ENCODE results near the gene RCC2.

DNA sequence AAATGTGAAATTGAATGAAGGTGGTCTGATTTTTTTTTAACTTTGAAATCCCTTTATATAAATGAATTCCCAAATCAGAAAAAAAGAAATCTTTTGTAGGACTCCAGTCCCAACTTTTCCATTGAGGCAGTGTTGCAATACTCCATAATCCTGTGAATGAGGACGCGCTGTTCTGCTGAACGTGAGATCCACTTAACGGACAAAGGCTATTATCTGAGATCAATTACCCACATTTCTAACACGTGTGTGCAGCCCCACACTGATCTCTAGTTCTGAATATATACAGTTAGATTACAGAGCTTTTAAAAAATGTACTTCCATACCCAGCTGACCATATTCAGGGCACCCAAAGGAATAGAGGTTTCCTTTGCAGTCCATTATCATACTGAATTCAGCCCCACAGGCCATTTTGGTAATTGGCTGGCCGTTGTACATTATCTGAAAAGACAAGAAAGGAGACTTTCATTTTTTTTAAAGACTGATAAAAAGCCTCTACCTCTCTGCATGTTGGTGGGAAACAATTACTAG, 19.0 kb downstream of the RCC2 start:
- TF ChIP-seq, protein P1, sequence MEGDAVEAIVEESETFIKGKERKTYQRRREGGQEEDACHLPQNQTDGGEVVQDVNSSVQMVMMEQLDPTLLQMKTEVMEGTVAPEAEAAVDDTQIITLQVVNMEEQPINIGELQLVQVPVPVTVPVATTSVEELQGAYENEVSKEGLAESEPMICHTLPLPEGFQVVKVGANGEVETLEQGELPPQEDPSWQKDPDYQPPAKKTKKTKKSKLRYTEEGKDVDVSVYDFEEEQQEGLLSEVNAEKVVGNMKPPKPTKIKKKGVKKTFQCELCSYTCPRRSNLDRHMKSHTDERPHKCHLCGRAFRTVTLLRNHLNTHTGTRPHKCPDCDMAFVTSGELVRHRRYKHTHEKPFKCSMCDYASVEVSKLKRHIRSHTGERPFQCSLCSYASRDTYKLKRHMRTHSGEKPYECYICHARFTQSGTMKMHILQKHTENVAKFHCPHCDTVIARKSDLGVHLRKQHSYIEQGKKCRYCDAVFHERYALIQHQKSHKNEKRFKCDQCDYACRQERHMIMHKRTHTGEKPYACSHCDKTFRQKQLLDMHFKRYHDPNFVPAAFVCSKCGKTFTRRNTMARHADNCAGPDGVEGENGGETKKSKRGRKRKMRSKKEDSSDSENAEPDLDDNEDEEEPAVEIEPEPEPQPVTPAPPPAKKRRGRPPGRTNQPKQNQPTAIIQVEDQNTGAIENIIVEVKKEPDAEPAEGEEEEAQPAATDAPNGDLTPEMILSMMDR (IDR thresholded peaks at IDR 0.05): no peak
- TF ChIP-seq POLR2AphosphoS5 (IDR thresholded peaks at IDR 0.05; ENCODE audit: low read depth, low read length): no peak
- no peak for TF ChIP-seq TCF7L2 (IDR thresholded peaks at IDR 0.05; ENCODE audit: low read depth, low read length)
- TF ChIP-seq SIN3A (IDR thresholded peaks at IDR 0.05; ENCODE audit: borderline replicate concordance, insufficient read depth, low read depth, low read length): no peak
- TF ChIP-seq, protein P2, sequence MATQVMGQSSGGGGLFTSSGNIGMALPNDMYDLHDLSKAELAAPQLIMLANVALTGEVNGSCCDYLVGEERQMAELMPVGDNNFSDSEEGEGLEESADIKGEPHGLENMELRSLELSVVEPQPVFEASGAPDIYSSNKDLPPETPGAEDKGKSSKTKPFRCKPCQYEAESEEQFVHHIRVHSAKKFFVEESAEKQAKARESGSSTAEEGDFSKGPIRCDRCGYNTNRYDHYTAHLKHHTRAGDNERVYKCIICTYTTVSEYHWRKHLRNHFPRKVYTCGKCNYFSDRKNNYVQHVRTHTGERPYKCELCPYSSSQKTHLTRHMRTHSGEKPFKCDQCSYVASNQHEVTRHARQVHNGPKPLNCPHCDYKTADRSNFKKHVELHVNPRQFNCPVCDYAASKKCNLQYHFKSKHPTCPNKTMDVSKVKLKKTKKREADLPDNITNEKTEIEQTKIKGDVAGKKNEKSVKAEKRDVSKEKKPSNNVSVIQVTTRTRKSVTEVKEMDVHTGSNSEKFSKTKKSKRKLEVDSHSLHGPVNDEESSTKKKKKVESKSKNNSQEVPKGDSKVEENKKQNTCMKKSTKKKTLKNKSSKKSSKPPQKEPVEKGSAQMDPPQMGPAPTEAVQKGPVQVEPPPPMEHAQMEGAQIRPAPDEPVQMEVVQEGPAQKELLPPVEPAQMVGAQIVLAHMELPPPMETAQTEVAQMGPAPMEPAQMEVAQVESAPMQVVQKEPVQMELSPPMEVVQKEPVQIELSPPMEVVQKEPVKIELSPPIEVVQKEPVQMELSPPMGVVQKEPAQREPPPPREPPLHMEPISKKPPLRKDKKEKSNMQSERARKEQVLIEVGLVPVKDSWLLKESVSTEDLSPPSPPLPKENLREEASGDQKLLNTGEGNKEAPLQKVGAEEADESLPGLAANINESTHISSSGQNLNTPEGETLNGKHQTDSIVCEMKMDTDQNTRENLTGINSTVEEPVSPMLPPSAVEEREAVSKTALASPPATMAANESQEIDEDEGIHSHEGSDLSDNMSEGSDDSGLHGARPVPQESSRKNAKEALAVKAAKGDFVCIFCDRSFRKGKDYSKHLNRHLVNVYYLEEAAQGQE (IDR thresholded peaks at IDR 0.05; ENCODE audit: insufficient read depth in 1 of 2, low read depth in 2 of 2, low read length in 1 of 2): no peak
